Dermis microvascular lymphatic vessel endothelial cell (primary cell): Measurements from ENCODE around the gene ATP6AP1. TPM values are rescaled to one million over a fixed set of nuclear protein-coding genes. Genes with fewer than 3 reads are reported as not detected.
"Not testable (repeated sequence)": the region's sequence is repeated elsewhere in the genome, so short reads cannot be mapped to it uniquely, and the experiment has no call there.

ENCODE experiments used
- DNase-seq, 2 donors: peaks; one replicate each; pipeline versions ENCODE4 v3.0.0 to v3.0.0-alpha.2; 2010; ENCODE audit warnings: low read depth in 2 of 2
- total RNA-seq: library from RNA; depleted of rRNA; stranded (reverse); fragments of >200 nt; gene quantifications from 2 replicates; pipeline ENCODE4 v1.2.1, GENCODE V29; 2014

Gene ATP6AP1
- total RNA-seq, 1 donor from 2014 or later = 58.0 TPM

- DNase-seq = peak; percentile 60 to 86
Observed at GRCh38 chrX:154398668-154399526, 29.6 kb upstream of the ATP6AP1 start.

GRCh38 chrX:154399527-154400368 lies 28.7 kb upstream of the ATP6AP1 start:
- DNase-seq = no peak

GRCh38 chrX:154400369-154400817 lies 28.1 kb upstream of the ATP6AP1 start:
- DNase-seq = not testable (repeated sequence)

GRCh38 chrX:154401045-154401799 lies 27.3 kb upstream of the ATP6AP1 start:
- no peak for DNase-seq

GRCh38 chrX:154401918-154402621 lies 26.4 kb upstream of the ATP6AP1 start:
- no peak for DNase-seq

GRCh38 chrX:154402622-154403127 lies 25.8 kb upstream of the ATP6AP1 start:
- DNase-seq = no peak

- no peak for DNase-seq
Observed at GRCh38 chrX:154403192-154403591, 25.3 kb upstream of the ATP6AP1 start.

GRCh38 chrX:154403858-154404257 lies 24.6 kb upstream of the ATP6AP1 start:
- DNase-seq = no peak

- no peak for DNase-seq
Observed at GRCh38 chrX:154404625-154405192, 23.8 kb upstream of the ATP6AP1 start.

GRCh38 chrX:154408659-154409221 lies 19.7 kb upstream of the ATP6AP1 start:
- no peak for DNase-seq

GRCh38 chrX:154409222-154409871 lies 19.1 kb upstream of the ATP6AP1 start, which contains the start of gene DNASE1L1:
Gene DNASE1L1, minus strand, starts transcription at chrX:154409254. Its CDS starts 3,686 bp downstream, at chrX:154405568.
- DNase-seq = peak; percentile 70 to 93

- peak in 1 of 2 donors; percentile 71 for DNase-seq
Observed at GRCh38 chrX:154411981-154412340, 16.5 kb upstream of the ATP6AP1 start.

- no peak for DNase-seq
Observed at GRCh38 chrX:154412468-154412867, 16.0 kb upstream of the ATP6AP1 start.

- DNase-seq = no peak
Observed at GRCh38 chrX:154413142-154413541, 15.3 kb upstream of the ATP6AP1 start.

GRCh38 chrX:154417157-154417556 lies 11.3 kb upstream of the ATP6AP1 start:
- DNase-seq = no peak

- no peak for DNase-seq
Observed at GRCh38 chrX:154419189-154419588, 9.3 kb upstream of the ATP6AP1 start.

- DNase-seq = peak; percentile 66 to 73
Observed at GRCh38 chrX:154419688-154420401, 8.6 kb upstream of the ATP6AP1 start.

GRCh38 chrX:154420402-154420756 lies 8.1 kb upstream of the ATP6AP1 start:
- DNase-seq = no peak
